Caco-2 (cell line): ENCODE measurements around the gene OR56A5. TPM values are rescaled to one million over a fixed set of nuclear protein-coding genes. Genes with fewer than 3 reads are reported as not detected.

ENCODE experiments used
- BruUV-seq: library from RNA; stranded (reverse); fragments of 400-500 nt; replicated peaks from 2 replicates; lab custom pipeline; 2021; lab: Mats Ljungman, UMichigan
- CTCF ChIA-PET: fragments of 300-600 bp; sonication (Branson Sonifier 250); formaldehyde crosslinking; loops from one replicate; lab custom pipeline; 2022; ENCODE audit warnings: antibody characterized with exemption; lab: Charles Lee
- POLR2A ChIA-PET: fragments of 300-600 bp; sonication (Branson Sonifier 250); formaldehyde crosslinking; loops from one replicate; lab custom pipeline; 2022; ENCODE audit warnings: antibody characterized with exemption; lab: Charles Lee
- DNase-seq, 2 experiments: peaks; one replicate each; pipeline versions ENCODE4 v3.0.0 to v3.0.0-alpha.2; 2020 to 2022
- H3K27me3 ChIP-seq: replicated peaks from 2 replicates; pipeline ENCODE4 v1.6.0; 2011; ENCODE audit warnings: low read length; ENCODE audit not compliant: control insufficient read depth, insufficient read depth
- H3K36me3 ChIP-seq: 2 replicates; pipeline ENCODE4 v1.5.1; 2011; ENCODE audit warnings: low read length; ENCODE audit not compliant: control insufficient read depth, insufficient read depth
- H3K4me1 ChIP-seq: fragments of 250-450 bp; sonication (Bioruptor Pico); 2 replicates; pipeline ENCODE4 v1.5.1; 2020; ENCODE audit warnings: mild to moderate bottlenecking
- H3K4me3 ChIP-seq: 2 replicates; pipeline ENCODE4 v1.5.1; 2011; ENCODE audit warnings: low read depth, mild to moderate bottlenecking, control low read depth, low read length
- H3K9me3 ChIP-seq: fragments of 250-450 bp; sonication (Bioruptor Pico); 2 replicates; pipeline ENCODE4 v1.5.1; 2020; ENCODE audit warnings: mild to moderate bottlenecking, moderate library complexity
- H3K27ac Mint-ChIP-seq: one replicate; pipeline ENCODE4 v1.8.0; 2022; ENCODE audit warnings: mixed read lengths; ENCODE audit not compliant: unreplicated experiment
- H3K27me3 Mint-ChIP-seq: one replicate; pipeline ENCODE4 v1.8.0; 2022; ENCODE audit warnings: mixed read lengths; ENCODE audit not compliant: insufficient read depth, unreplicated experiment
- H3K36me3 Mint-ChIP-seq: one replicate; pipeline ENCODE4 v1.8.0; 2022; ENCODE audit warnings: mild to moderate bottlenecking, mixed read lengths; ENCODE audit not compliant: insufficient read depth, unreplicated experiment
- H3K4me1 Mint-ChIP-seq: one replicate; pipeline ENCODE4 v1.8.0; 2022; ENCODE audit warnings: low read depth, mixed read lengths; ENCODE audit not compliant: unreplicated experiment
- H3K4me3 Mint-ChIP-seq: one replicate; pipeline ENCODE4 v1.8.0; 2022; ENCODE audit warnings: mild to moderate bottlenecking, moderate library complexity, mixed read lengths; ENCODE audit not compliant: unreplicated experiment
- H3K9me3 Mint-ChIP-seq: one replicate; pipeline ENCODE4 v1.8.0; 2022; ENCODE audit warnings: mixed read lengths; ENCODE audit not compliant: unreplicated experiment
- CTCF ChIP-seq, 2 experiments: fragments of 200-600 bp in 1 of 2; IDR thresholded peaks; 1 replicate in 1 of 2; 2 replicates in 1 of 2; pipeline versions ENCODE4 v1.5.1 to v1.8.0; 2011 to 2022; ENCODE audit warnings: antibody characterized with exemption in 1 of 2, control low read depth in 1 of 2, inconsistent platforms in 1 of 2, low read depth in 1 of 2, low read length in 1 of 2, mild to moderate bottlenecking in 1 of 2, moderate library complexity in 1 of 2; ENCODE audit not compliant: insufficient read depth in 1 of 2, severe bottlenecking in 1 of 2, unreplicated experiment in 1 of 2
- intact Hi-C: fragments of 100-400 bp; cut with micrococcal nuclease; formaldehyde crosslinking; loops from one replicate; pipeline ENCODE4 v1.10.0; 2022; ENCODE audit not compliant: unreplicated experiment
- total RNA-seq: library from RNA; stranded (reverse); gene quantifications from 2 replicates; pipeline ENCODE4 v1.2.3, GENCODE V29; 2022

OR56A5 gene
- total RNA-seq, 1 experiment from 2014 or later = not detected

DNA sequence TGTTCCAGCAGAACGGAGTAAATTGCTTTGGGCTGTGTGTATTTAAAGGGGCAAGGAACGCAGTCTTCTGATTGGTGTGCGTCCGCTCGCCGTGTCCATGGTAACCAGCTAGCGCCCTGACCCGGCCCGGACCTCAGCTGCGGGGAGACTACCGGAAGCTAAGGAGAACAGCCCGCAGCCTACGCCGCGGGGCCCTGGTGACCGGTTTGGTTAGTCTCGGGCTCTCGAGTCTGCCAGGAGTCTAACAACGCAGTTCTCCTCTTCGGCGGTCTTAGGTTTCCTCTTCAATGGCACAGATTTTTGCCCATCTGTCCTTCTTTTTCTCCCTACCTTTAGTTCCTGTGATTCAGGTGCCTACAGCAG, 29.7 kb downstream of the OR56A5 start:
- Histone ChIP-seq H3K4me1 (no peaks in the 10 kb centered on the region), H3K27me3 (no peaks in the 10 kb centered on the region), H3K4me3 (no peak overlapping the region), H3K36me3 (no peaks in the 10 kb centered on the region), H3K9me3 (no peaks in the 10 kb centered on the region)
- intact Hi-C loops = no loop called here
- H3K27ac Mint-ChIP-seq = no peak overlapping the region
- no TSS peak for BruUV-seq
- ChIA-PET POLR2A (no interaction called here), CTCF (no interaction called here)
- no peaks in the 10 kb centered on the region for H3K36me3 Mint-ChIP-seq
- H3K9me3 Mint-ChIP-seq = peaks cover 9% of the 10 kb centered on the region
- H3K4me3 Mint-ChIP-seq = no peak overlapping the region
- H3K4me1 Mint-ChIP-seq = no peaks in the 10 kb centered on the region
- TF ChIP-seq CTCF (IDR thresholded peaks at IDR 0.05; ENCODE audit: insufficient read depth in 1 of 2, low read depth in 1 of 2, low read length in 1 of 2, severe bottlenecking in 1 of 2, unreplicated experiment in 1 of 2) = no peak
- H3K27me3 Mint-ChIP-seq = peaks cover 4% of the 10 kb centered on the region
- no peak for DNase-seq

DNA sequence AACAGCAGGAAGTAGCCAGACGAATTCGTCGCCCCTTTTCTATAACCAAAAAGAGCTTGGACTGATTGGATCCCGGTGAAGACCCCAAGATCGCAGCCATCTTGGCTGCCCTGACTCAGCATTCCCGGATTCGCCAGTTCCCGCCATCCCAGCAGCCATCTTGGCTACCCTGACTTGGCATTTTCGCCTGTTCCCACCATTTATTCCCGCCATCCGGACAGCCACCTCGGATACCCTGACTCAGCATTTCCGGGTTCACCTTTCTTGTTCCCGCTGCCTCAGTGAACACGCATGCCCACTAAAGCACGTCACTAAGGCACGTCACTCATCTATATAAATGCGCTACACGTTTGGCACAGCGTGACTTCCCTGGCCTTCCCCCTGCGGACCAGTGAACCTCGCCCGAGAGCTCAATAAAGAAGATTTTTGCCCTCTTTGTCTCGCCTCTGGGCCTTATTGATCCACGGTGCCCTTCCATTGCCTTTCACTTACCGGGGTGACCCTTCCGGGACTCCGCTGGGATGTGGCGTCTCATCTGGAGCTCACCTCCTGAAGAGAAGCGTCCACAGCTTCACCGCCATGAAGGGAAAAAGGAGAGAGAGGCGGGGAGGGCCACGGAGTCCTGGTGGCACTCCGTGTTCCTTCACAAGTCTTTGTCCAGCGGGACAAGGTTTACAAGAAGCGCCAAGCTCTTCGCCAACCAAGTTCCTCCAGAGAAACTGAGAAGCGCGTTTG, 30.3 kb downstream of the OR56A5 start:
- H3K36me3 ChIP-seq = no peaks in the 10 kb centered on the region
- no TSS peak for BruUV-seq
- Mint-ChIP-seq H3K27me3 (peaks cover 4% of the 10 kb centered on the region), H3K4me3 (no peak overlapping the region), H3K36me3 (no peaks in the 10 kb centered on the region), H3K4me1 (no peaks in the 10 kb centered on the region), H3K27ac (no peak overlapping the region), H3K9me3 (peaks cover 12% of the 10 kb centered on the region)
- intact Hi-C loops = no loop called here
- no peaks in the 10 kb centered on the region for H3K9me3 ChIP-seq
- no peak for DNase-seq
- ChIA-PET CTCF (no interaction called here), POLR2A (no interaction called here)
- H3K4me3 ChIP-seq = no peak overlapping the region
- TF ChIP-seq CTCF (IDR thresholded peaks at IDR 0.05; ENCODE audit: insufficient read depth in 1 of 2, low read depth in 1 of 2, low read length in 1 of 2, severe bottlenecking in 1 of 2, unreplicated experiment in 1 of 2) = no peak
- no peaks in the 10 kb centered on the region for H3K4me1 ChIP-seq
- H3K27me3 ChIP-seq = no peaks in the 10 kb centered on the region

DNA sequence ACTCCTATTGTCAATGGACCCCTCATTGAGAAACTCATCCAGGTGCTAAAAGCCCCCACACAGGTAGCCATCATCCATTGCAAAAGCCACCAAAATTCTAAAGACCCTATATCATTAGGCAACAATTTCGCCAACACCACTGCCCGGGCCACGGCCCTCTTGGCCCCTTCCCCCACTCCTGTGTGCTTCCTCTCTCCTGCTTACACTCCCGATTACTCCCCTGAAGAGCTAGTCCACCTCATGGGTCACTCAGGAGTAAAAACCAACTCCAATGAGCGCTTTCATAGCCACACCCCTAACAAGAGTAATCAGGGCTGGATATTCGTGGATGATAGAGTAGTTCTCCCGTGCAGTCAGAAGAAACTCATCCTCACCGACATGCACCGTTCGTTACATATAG, 35.2 kb downstream of the OR56A5 start:
- DNase-seq = no peak
- no peak overlapping the region for H3K4me3 Mint-ChIP-seq
- TF ChIP-seq CTCF (IDR thresholded peaks at IDR 0.05; ENCODE audit: insufficient read depth in 1 of 2, low read depth in 1 of 2, low read length in 1 of 2, severe bottlenecking in 1 of 2, unreplicated experiment in 1 of 2) = no peak
- intact Hi-C loops = no loop called here
- ChIA-PET POLR2A (no interaction called here), CTCF (no interaction called here)
- H3K36me3 ChIP-seq = no peaks in the 10 kb centered on the region
- no TSS peak for BruUV-seq
- peaks cover 52% of the 10 kb centered on the region for H3K9me3 Mint-ChIP-seq
- no peak overlapping the region for H3K4me3 ChIP-seq
- no peaks in the 10 kb centered on the region for H3K27me3 ChIP-seq
- H3K27me3 Mint-ChIP-seq = peaks cover 5% of the 10 kb centered on the region
- H3K36me3 Mint-ChIP-seq = no peaks in the 10 kb centered on the region
- H3K27ac Mint-ChIP-seq = no peak overlapping the region
- H3K9me3 ChIP-seq = no peaks in the 10 kb centered on the region
- H3K4me1 ChIP-seq = no peaks in the 10 kb centered on the region
- no peaks in the 10 kb centered on the region for H3K4me1 Mint-ChIP-seq
